ENCODE results near the gene SRM. TPM values are rescaled to one million over a fixed set of nuclear protein-coding genes. Genes with fewer than 3 reads are reported as not detected.

Gene SRM
- total and polyA plus RNA-seq, 12 donors: 35.4 to 158 (median 51.5) TPM

GRCh38 chr1:11054666-11055065, 5.2 kb downstream of the SRM start:
- Histone ChIP-seq H3K36me3 (peaks cover 0 to 48% (median 13%) of the 10 kb centered on the region in 9 donors), H3K4me1 (peaks cover 7 to 33% (median 11%) of the 10 kb centered on the region in 9 donors), H3K9me3 (no peaks in the 10 kb centered on the region), H3K27ac (no peak overlapping the region), H3K4me3 (no peak overlapping the region), H3K27me3 (no peaks in the 10 kb centered on the region)
- TF ChIP-seq, protein P1, sequence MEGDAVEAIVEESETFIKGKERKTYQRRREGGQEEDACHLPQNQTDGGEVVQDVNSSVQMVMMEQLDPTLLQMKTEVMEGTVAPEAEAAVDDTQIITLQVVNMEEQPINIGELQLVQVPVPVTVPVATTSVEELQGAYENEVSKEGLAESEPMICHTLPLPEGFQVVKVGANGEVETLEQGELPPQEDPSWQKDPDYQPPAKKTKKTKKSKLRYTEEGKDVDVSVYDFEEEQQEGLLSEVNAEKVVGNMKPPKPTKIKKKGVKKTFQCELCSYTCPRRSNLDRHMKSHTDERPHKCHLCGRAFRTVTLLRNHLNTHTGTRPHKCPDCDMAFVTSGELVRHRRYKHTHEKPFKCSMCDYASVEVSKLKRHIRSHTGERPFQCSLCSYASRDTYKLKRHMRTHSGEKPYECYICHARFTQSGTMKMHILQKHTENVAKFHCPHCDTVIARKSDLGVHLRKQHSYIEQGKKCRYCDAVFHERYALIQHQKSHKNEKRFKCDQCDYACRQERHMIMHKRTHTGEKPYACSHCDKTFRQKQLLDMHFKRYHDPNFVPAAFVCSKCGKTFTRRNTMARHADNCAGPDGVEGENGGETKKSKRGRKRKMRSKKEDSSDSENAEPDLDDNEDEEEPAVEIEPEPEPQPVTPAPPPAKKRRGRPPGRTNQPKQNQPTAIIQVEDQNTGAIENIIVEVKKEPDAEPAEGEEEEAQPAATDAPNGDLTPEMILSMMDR (IDR thresholded peaks at IDR 0.05): no peak
- 90 to 93% methylated on average over 22 of the region's 22 CpGs for WGBS, 2 donors
- intact Hi-C loops (cut with DNase I): loop anchor here in 1 of 10 donors (10.0 kb wide), 1 partner anchor 670 kb away; no protein-coding TSS in a partner anchor
- peak in 1 of 8 donors; percentile 8 for ATAC-seq
- DNase-seq: no peak

DNA sequence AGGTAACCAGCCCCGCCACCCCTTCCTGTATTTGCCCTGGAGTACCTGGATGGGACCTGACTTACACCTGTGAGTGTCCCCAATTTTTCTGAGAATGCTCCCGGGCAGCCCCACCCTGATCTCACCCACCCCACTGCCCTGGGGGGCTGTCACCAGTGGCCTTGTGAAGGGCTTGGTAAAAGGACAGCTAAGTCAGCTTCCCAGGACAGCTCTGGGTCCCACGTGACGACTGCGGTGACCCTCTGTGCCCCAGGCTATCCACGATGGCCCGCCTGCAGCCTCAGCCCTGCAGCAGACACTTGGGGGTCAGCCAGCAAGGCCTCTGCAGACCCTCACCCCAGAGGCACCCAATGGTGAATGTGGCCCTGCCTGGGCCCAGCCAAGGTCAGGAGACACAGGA, 5.6 kb downstream of the SRM start:
- H3K27me3 ChIP-seq: no peaks in the 10 kb centered on the region
- H3K9me3 ChIP-seq: no peaks in the 10 kb centered on the region
- no peak overlapping the region for H3K27ac ChIP-seq
- ATAC-seq: peak in 1 of 8 donors; percentile 10
- intact Hi-C loops (cut with DNase I): loop anchor here in 1 of 10 donors (10.0 kb wide), 1 partner anchor 671 kb away; no protein-coding TSS in a partner anchor
- peaks cover 0 to 48% (median 13%) of the 10 kb centered on the region in 9 donors for H3K36me3 ChIP-seq
- TF ChIP-seq, protein P1 (IDR thresholded peaks at IDR 0.05): no peak
- WGBS, 2 donors: 87% methylated on average over 7 of the region's 7 CpGs
- DNase-seq: no peak
- H3K4me3 ChIP-seq: no peak overlapping the region
- peaks cover 6 to 29% (median 8%) of the 10 kb centered on the region in 9 donors for H3K4me1 ChIP-seq

- no peaks in the 10 kb centered on the region for H3K27me3 ChIP-seq
- TF ChIP-seq, protein P1 (IDR thresholded peaks at IDR 0.05): no peak
- intact Hi-C loops (cut with DNase I): loop anchor here in 1 of 10 donors (10.0 kb wide), 1 partner anchor 671 kb away; no protein-coding TSS in a partner anchor
- WGBS, 2 donors: 63 to 65% methylated on average over 10 of the region's 10 CpGs
- no peaks in the 10 kb centered on the region for H3K9me3 ChIP-seq
- H3K36me3 ChIP-seq: peaks cover 0 to 48% (median 13%) of the 10 kb centered on the region in 9 donors
- no peak overlapping the region for H3K4me3 ChIP-seq
- DNase-seq (no peak), ATAC-seq (peak; percentile 24 to 56 (median 36))
- peaks cover 1 to 25% (median 3%) of the 10 kb centered on the region in 9 donors for H3K4me1 ChIP-seq
- H3K27ac ChIP-seq: no peak overlapping the region
These were observed 6.1 kb downstream of the SRM start for GRCh38 chr1:11053758-11054137.

- TF ChIP-seq, protein P1 (IDR thresholded peaks at IDR 0.05): no peak
- intact Hi-C loops (cut with DNase I): loop anchor here in 1 of 10 donors (10.0 kb wide), 1 partner anchor 672 kb away; no protein-coding TSS in a partner anchor
- peak in 7 of 8 donors; percentile 6 to 39 (median 36) for ATAC-seq
- Histone ChIP-seq H3K4me3 (no peak overlapping the region), H3K4me1 (peaks cover 0 to 18% (median 0%) of the 10 kb centered on the region in 9 donors), H3K36me3 (peaks cover 0 to 42% (median 13%) of the 10 kb centered on the region in 9 donors), H3K9me3 (no peaks in the 10 kb centered on the region), H3K27me3 (no peaks in the 10 kb centered on the region), H3K27ac (no peak overlapping the region)
- no peak for DNase-seq
- 21 to 24% methylated on average over 29 of the region's 29 CpGs for WGBS, 2 donors
These were observed 6.7 kb downstream of the SRM start for GRCh38 chr1:11052839-11053757.

Data from heart right ventricle (tissue), 16 donors.